ENCODE data around the gene ZC3H6. TPM values are rescaled to one million over a fixed set of nuclear protein-coding genes. Genes with fewer than 3 reads are reported as not detected.

The ZC3H6 gene
- total and polyA plus RNA-seq, 4 experiments from 2014 or later, result 4.6 to 43.2 (median 22.2) TPM

DNA sequence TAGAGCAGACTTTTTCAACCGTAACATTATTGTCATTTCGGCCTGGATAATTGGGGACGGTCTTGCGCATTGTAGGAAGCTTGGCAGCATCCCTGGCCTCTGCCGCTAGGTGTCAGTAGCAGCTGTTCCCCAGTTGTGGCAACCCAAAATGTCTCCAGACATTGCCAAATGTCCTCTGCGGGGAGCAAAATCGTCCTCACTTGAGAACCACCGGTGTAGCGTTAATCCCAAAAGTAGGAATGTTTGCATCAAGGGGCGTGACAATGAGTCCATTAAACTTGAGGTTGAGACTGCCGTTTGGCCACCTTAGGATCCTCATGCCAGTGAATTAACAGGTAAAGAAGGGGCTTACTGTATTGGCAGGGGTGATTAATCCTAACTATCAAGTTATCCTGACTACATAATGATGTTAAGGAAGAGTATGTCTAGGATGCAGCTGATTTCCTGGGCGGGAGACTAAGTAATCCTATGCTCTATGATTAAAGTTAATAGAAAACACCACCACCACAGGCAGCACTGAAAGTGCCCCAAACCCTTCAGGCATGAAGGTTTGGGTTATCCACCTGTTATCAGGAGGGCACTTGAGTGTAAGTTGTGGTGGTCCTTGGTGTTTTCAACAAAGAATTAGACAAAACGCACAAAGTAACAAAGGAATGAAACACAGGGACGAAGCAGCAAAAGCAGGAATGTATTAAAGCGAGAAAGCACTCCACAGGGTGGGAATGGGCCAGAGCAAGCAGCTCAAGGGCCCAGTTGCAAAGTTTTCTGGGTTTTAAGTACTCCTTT, 15.7 kb upstream of the ZC3H6 start:
- ChIA-PET CTCF (ENCODE audit: partially characterized antibody) (interaction anchor here (0.7 to 4.0 kb wide), 22 partner anchors 9 to 324 kb away, joined by 3 to 21 read pairs (median 4); no protein-coding TSS in a partner anchor), POLR2A (ENCODE audit: partially characterized antibody) (interaction anchor here (0.6 to 3.6 kb wide), 6 partner anchors 14 to 322 kb away, joined by 3 to 27 read pairs (median 3); partner anchors contain the start of gene RGPD8)
- intact Hi-C loops (cut with micrococcal nuclease), result loop anchor here (1.0 to 10.0 kb wide), 7 partner anchors 16 to 243 kb away; partner anchors contain the start of genes RGPD8, TTL and ZC3H6
- Mint-ChIP-seq H3K27ac (peak overlapping the region; percentile 28 to 91 (median 83)), H3K27me3 (no peaks in the 10 kb centered on the region), H3K4me1 (peaks cover 5 to 13% (median 6%) of the 10 kb centered on the region in 4 donors), H3K9me3 (peaks cover 0 to 7% (median 0%) of the 10 kb centered on the region in 8 donors), H3K4me3 (peak overlapping the region; percentile 49 to 78 (median 68)), H3K36me3 (no peaks in the 10 kb centered on the region)
- peak; percentile 77 to 82 (median 81) for DNase-seq
- Histone ChIP-seq H3K4me3 (ENCODE audit: low read length in 2 of 2) (no peak overlapping the region), H3K36me3 (ENCODE audit: insufficient read depth, low read length) (no peaks in the 10 kb centered on the region), H3K9me3 (ENCODE audit: control insufficient read depth in 1 of 2, low read length in 2 of 2) (no peaks in the 10 kb centered on the region), H3K4me1 (ENCODE audit: insufficient read depth, low read length) (peaks cover 6% of the 10 kb centered on the region), H3K27me3 (ENCODE audit: insufficient read depth, low read length) (no peaks in the 10 kb centered on the region), H3K27ac (ENCODE audit: low read depth, low read length) (no peak overlapping the region)

DNA sequence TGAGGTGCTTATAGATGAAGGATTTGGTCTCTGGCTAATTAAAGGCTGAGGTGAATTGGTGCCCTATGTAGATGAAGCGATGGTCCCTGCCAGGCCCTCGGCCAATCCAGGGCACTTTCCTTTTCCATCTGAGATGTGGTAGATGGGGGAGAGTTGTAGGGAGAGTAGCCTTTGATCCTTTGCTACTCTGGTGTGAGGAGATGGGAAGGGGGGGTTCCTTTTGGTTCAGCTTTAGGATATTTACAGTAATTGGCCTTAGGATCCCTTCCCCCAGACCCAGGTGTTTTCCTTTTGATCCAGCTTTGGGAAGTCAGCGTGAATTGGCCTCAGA, 15.1 kb upstream of the ZC3H6 start:
- H3K27me3 Mint-ChIP-seq, result no peaks in the 10 kb centered on the region
- no peaks in the 10 kb centered on the region for H3K27me3 ChIP-seq (ENCODE audit: insufficient read depth, low read length)
- H3K36me3 ChIP-seq (ENCODE audit: insufficient read depth, low read length), result no peaks in the 10 kb centered on the region
- intact Hi-C loops (cut with micrococcal nuclease), result no loop called here
- no peak overlapping the region for H3K4me3 Mint-ChIP-seq
- H3K4me1 Mint-ChIP-seq, result peaks cover 5 to 13% (median 6%) of the 10 kb centered on the region in 4 donors
- no peak for DNase-seq
- H3K4me3 ChIP-seq (ENCODE audit: low read length in 2 of 2), result no peak overlapping the region
- H3K36me3 Mint-ChIP-seq, result no peaks in the 10 kb centered on the region
- no peaks in the 10 kb centered on the region for H3K9me3 ChIP-seq (ENCODE audit: control insufficient read depth in 1 of 2, low read length in 2 of 2)
- no peak overlapping the region for H3K27ac ChIP-seq (ENCODE audit: low read depth, low read length)
- H3K9me3 Mint-ChIP-seq, result peaks cover 0 to 7% (median 0%) of the 10 kb centered on the region in 8 donors
- ChIA-PET CTCF (ENCODE audit: partially characterized antibody) (interaction anchor here (0.7 to 4.0 kb wide), 16 partner anchors 8 to 141 kb away, joined by 3 to 21 read pairs (median 4); no protein-coding TSS in a partner anchor), POLR2A (ENCODE audit: partially characterized antibody) (interaction anchor here (1.3 to 3.6 kb wide), 3 partner anchors 14 to 105 kb away, joined by 3 to 27 read pairs (median 3); no protein-coding TSS in a partner anchor)
- no peak overlapping the region for H3K27ac Mint-ChIP-seq
- H3K4me1 ChIP-seq (ENCODE audit: insufficient read depth, low read length), result peaks cover 6% of the 10 kb centered on the region

DNA sequence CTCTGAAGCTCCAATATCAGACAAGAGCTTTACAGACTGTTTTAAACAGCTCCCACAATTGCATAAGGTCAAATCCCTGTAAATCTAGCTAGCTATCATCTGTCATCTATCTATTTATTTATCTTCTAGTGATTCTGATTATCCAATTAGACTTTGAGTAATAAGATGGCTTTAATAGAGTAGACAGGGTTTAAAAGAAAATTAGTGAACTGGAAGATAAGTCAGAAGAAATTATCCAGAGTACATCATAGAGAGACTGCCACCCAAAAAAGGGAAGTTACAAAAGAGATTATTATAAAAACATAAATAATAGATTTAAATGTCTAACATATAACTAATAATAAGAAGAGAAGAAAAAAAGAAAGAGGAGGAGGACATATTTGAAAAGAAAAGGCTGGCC, 12.5 kb upstream of the ZC3H6 start:
- no peak for DNase-seq
- no peak overlapping the region for H3K4me3 Mint-ChIP-seq
- CTCF ChIA-PET (ENCODE audit: partially characterized antibody), result no interaction called here
- H3K9me3 Mint-ChIP-seq, result peaks cover 0 to 7% (median 0%) of the 10 kb centered on the region in 8 donors
- H3K27me3 ChIP-seq (ENCODE audit: insufficient read depth, low read length), result no peaks in the 10 kb centered on the region
- no peaks in the 10 kb centered on the region for H3K36me3 Mint-ChIP-seq
- H3K27me3 Mint-ChIP-seq, result no peaks in the 10 kb centered on the region
- H3K4me1 ChIP-seq (ENCODE audit: insufficient read depth, low read length), result peaks cover 6% of the 10 kb centered on the region
- POLR2A ChIA-PET (ENCODE audit: partially characterized antibody), result interaction anchor here (2.7 kb wide), 1 partner anchor 12 kb away, joined by 9 read pairs; no protein-coding TSS in a partner anchor
- no peak overlapping the region for H3K27ac ChIP-seq (ENCODE audit: low read depth, low read length)
- no peak overlapping the region for H3K27ac Mint-ChIP-seq
- peaks cover 5 to 8% (median 6%) of the 10 kb centered on the region in 4 donors for H3K4me1 Mint-ChIP-seq
- H3K4me3 ChIP-seq (ENCODE audit: low read length in 2 of 2), result no peak overlapping the region
- no peaks in the 10 kb centered on the region for H3K36me3 ChIP-seq (ENCODE audit: insufficient read depth, low read length)
- no peaks in the 10 kb centered on the region for H3K9me3 ChIP-seq (ENCODE audit: control insufficient read depth in 1 of 2, low read length in 2 of 2)
- intact Hi-C loops (cut with micrococcal nuclease), result no loop called here

DNA sequence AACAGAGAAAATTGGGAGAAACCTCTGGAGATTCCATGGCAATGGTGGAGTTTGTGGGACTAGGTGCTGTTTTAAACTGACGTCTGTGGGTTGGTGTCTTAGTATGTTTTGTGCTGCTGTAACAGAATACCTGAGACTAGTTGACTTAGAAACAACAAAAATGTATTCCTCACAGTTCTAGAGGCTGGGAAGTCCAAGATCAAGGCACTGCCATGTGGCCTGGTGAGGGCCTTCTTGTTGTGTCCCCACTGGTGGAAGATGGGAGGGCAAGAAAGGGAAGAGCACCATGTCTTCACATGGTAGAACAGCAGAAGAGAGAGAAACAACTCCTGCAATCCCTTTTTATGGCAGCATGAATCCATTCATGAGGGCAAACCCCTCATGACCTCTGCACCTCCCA, 6.8 kb upstream of the ZC3H6 start:
- CTCF ChIA-PET (ENCODE audit: partially characterized antibody), result interaction anchor here (1.2 kb wide), 1 partner anchor 9 kb away, joined by 3 read pairs; no protein-coding TSS in a partner anchor
- H3K27me3 Mint-ChIP-seq, result no peaks in the 10 kb centered on the region
- Histone ChIP-seq H3K27me3 (ENCODE audit: insufficient read depth, low read length) (no peaks in the 10 kb centered on the region), H3K4me1 (ENCODE audit: insufficient read depth, low read length) (no peaks in the 10 kb centered on the region), H3K9me3 (ENCODE audit: control insufficient read depth in 1 of 2, low read length in 2 of 2) (no peaks in the 10 kb centered on the region), H3K4me3 (ENCODE audit: low read length in 2 of 2) (no peak overlapping the region), H3K36me3 (ENCODE audit: insufficient read depth, low read length) (no peaks in the 10 kb centered on the region), H3K27ac (ENCODE audit: low read depth, low read length) (no peak overlapping the region)
- no peak overlapping the region for H3K27ac Mint-ChIP-seq
- H3K9me3 Mint-ChIP-seq, result peaks cover 0 to 8% (median 2%) of the 10 kb centered on the region in 8 donors
- POLR2A ChIA-PET (ENCODE audit: partially characterized antibody), result no interaction called here
- no peak for DNase-seq
- intact Hi-C loops (cut with micrococcal nuclease), result no loop called here
- H3K4me1 Mint-ChIP-seq, result peaks cover 0 to 5% (median 0%) of the 10 kb centered on the region in 4 donors
- no peak overlapping the region for H3K4me3 Mint-ChIP-seq
- no peaks in the 10 kb centered on the region for H3K36me3 Mint-ChIP-seq

DNA sequence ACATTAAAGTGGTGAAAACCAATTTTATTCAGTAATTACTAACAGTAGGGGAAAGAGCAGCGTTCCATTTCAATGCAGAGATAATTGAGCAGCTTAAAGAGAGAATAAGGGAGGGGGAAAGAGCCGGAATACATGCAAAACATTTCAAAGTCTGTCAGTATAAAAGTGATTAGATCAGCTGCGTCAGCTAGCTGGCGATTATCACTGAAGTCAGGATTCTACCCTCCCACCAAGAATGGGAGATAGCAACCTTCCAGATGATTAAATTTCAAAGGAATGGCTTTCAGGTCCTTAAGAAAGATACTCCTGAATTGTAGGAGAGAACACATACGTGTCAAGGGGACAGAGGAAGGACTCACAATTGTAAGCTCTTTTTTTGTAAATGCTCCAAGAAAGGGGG, 2.7 kb upstream of the ZC3H6 start:
- H3K4me1 Mint-ChIP-seq, result peaks cover 6 to 27% (median 9%) of the 10 kb centered on the region in 4 donors
- H3K27ac ChIP-seq (ENCODE audit: low read depth, low read length), result no peak overlapping the region
- no peaks in the 10 kb centered on the region for H3K36me3 ChIP-seq (ENCODE audit: insufficient read depth, low read length)
- H3K9me3 Mint-ChIP-seq, result peaks cover 0 to 8% (median 2%) of the 10 kb centered on the region in 8 donors
- DNase-seq, result no peak
- ChIA-PET POLR2A (ENCODE audit: partially characterized antibody) (interaction anchor here (0.6 to 2.7 kb wide), 3 partner anchors 13 to 29 kb away, joined by 3 to 27 read pairs (median 3); no protein-coding TSS in a partner anchor), CTCF (ENCODE audit: partially characterized antibody) (no interaction called here)
- intact Hi-C loops (cut with micrococcal nuclease), result no loop called here
- peaks cover 0 to 8% of the 10 kb centered on the region in 2 donors for H3K36me3 Mint-ChIP-seq
- peaks cover 18% of the 10 kb centered on the region for H3K4me1 ChIP-seq (ENCODE audit: insufficient read depth, low read length)
- no peaks in the 10 kb centered on the region for H3K27me3 ChIP-seq (ENCODE audit: insufficient read depth, low read length)
- no peaks in the 10 kb centered on the region for H3K27me3 Mint-ChIP-seq
- peak overlapping the region in 2 of 8 donors; percentile 4 to 32 for H3K4me3 Mint-ChIP-seq
- no peak overlapping the region for H3K4me3 ChIP-seq (ENCODE audit: low read length in 2 of 2)
- H3K27ac Mint-ChIP-seq, result peak overlapping the region in 2 of 7 donors; percentile 10 to 100
- no peaks in the 10 kb centered on the region for H3K9me3 ChIP-seq (ENCODE audit: control insufficient read depth in 1 of 2, low read length in 2 of 2)

DNA sequence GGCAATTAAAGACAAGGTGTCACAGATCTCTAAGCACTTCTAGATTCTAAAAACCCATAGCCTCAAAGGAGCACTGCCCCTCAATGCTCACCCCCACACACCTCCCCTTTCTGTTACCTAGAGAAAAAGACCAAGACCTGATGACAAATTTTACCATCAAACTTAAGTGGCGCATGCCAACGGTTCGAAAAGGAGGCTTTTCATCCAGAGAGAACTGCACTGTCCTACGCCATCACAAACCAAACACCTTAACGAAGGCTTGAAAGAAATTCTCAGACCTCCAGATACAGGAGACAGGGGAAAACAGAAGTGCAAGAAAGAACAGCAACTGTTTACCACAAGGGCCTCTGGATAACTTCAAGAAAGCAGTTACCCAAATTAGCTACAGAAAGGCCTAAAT, 2.0 kb upstream of the ZC3H6 start:
- Histone ChIP-seq H3K9me3 (ENCODE audit: control insufficient read depth in 1 of 2, low read length in 2 of 2) (no peaks in the 10 kb centered on the region), H3K36me3 (ENCODE audit: insufficient read depth, low read length) (no peaks in the 10 kb centered on the region), H3K27ac (ENCODE audit: low read depth, low read length) (no peak overlapping the region), H3K27me3 (ENCODE audit: insufficient read depth, low read length) (no peaks in the 10 kb centered on the region), H3K4me1 (ENCODE audit: insufficient read depth, low read length) (peaks cover 24% of the 10 kb centered on the region), H3K4me3 (ENCODE audit: low read length in 2 of 2) (no peak overlapping the region)
- Mint-ChIP-seq H3K36me3 (peaks cover 0 to 8% of the 10 kb centered on the region in 2 donors), H3K9me3 (peaks cover 0 to 4% (median 2%) of the 10 kb centered on the region in 8 donors), H3K4me3 (peak overlapping the region in 4 of 8 donors; percentile 1 to 55 (median 10)), H3K27me3 (no peaks in the 10 kb centered on the region), H3K27ac (peak overlapping the region in 4 of 7 donors; percentile 53 to 100 (median 70)), H3K4me1 (peaks cover 6 to 32% (median 14%) of the 10 kb centered on the region in 4 donors)
- CTCF ChIA-PET (ENCODE audit: partially characterized antibody), result interaction anchor here (0.8 to 2.2 kb wide), 5 partner anchors 8 to 152 kb away, joined by 3 to 14 read pairs (median 5); partner anchors contain the start of gene ZC3H8
- DNase-seq, result no peak
- POLR2A ChIA-PET (ENCODE audit: partially characterized antibody), result interaction anchor here (2.7 kb wide), 1 partner anchor 13 kb away, joined by 27 read pairs; no protein-coding TSS in a partner anchor
- intact Hi-C loops (cut with micrococcal nuclease), result no loop called here

Data from CD4-positive, alpha-beta memory T cell (primary cell).